Adrenal gland (tissue), 5 donors: ENCODE results near the gene HOXB13.

Experiments used
- CTCF ChIP-seq, 6 experiments: fragments of 450-650 bp in 4 of 6; fragments of 200-600 bp in 2 of 6; sonication (generic) in 1 of 6; IDR thresholded peaks; 1 replicate in 5 of 6; 2 replicates in 1 of 6; pipeline versions ENCODE4 v1.5.1 to v1.8.0; 2016 to 2021; ENCODE audit warnings: antibody characterized with exemption in 6 of 6, mild to moderate bottlenecking in 2 of 6, moderate library complexity in 1 of 6
- POLR2A ChIP-seq, 2 donors: fragments of 450-650 bp; IDR thresholded peaks; one replicate each; pipeline ENCODE4 v1.6.1; 2017; ENCODE audit warnings: antibody characterized with exemption in 2 of 2, mild to moderate bottlenecking in 2 of 2, moderate library complexity in 1 of 2
- donor health status: DM: no; HTN: no; CAD: no.

DNA sequence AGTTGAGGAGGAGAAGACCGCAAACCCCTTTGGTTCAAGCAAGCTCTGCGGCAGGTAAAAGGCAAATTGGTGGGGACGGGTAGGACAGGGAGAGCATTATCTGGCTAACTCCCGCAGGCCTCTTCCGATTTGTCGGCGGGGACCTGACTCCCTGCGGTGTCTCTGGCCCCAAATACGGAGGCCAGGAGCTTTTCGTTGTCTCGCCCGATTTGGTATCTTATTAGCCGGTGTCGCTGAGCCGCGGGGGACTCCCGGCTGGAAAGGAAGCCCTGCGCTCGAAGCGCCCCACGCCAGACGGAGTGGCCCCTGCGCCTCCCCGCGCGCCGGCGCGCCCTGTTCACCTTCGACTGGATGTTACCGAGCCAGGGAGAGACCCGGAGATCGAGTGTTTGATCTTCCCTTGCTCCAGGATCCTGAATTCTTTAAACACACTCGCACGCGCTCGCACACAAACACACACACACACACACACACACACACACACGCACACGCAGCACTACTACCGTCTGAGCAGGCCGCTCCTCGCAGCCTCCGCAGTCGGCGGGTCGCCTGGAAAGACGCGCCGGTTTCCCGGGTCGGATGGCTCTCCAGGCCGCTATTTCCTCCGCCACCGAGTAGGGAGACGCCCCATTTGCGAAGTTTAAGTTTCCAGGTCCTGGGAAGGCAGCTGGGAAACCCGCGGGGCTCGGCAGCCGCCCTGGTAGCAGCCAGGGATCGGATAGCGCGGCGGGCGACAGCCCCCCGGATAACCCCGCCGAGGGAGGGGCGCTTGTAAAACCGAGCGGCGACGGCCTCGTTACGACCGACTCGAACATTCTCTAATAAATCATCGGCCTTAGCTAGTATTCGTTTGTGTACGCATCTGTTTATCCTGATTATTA lies 9.5 kb downstream of the HOXB13 start:
- TF ChIP-seq CTCF (IDR thresholded peaks at IDR 0.05): no peak
- no peak for TF ChIP-seq POLR2A (IDR thresholded peaks at IDR 0.05)
